IMR-90 (cell line): ENCODE data around the gene MEPCE. TPM values are rescaled to one million over a fixed set of nuclear protein-coding genes. Genes with fewer than 3 reads are reported as not detected.
"Not testable (repeated sequence)": the region's sequence is repeated elsewhere in the genome, so short reads cannot be mapped to it uniquely, and the experiment has no call there.

Experiments used
- ATAC-seq: fragments of 200-7000 bp; cut with Tn5 transposase; 2 replicates; pipeline ENCODE4 v1.9.1; 2020; ENCODE audit warnings: low read depth, mild to moderate bottlenecking, moderate library complexity
- BruUV-seq: library from RNA; stranded (reverse); fragments of 400-500 nt; replicated peaks from 2 replicates; lab custom pipeline; 2021; lab: Mats Ljungman, UMichigan
- CTCF ChIA-PET: fragments of 300-600 bp; formaldehyde crosslinking; extraction: SDS; loops from one replicate; lab custom pipeline; 2021; ENCODE audit warnings: antibody characterized with exemption; lab: Yijun Ruan, JAX
- POLR2A ChIA-PET: fragments of 300-600 bp; sonication (Branson Sonifier 250); formaldehyde crosslinking; loops from one replicate; lab custom pipeline; 2022; ENCODE audit warnings: antibody characterized with exemption; ENCODE audit not compliant: unreplicated experiment; lab: Charles Lee
- DNase-seq: peaks from one replicate; pipeline ENCODE4 v3.0.0; 2013
- H2AFZ ChIP-seq: replicated peaks from 2 replicates; pipeline ENCODE3; 2013; ENCODE audit warnings: low read length, mild to moderate bottlenecking; ENCODE audit not compliant: poor library complexity
- H2AK5ac ChIP-seq: 2 replicates; pipeline ENCODE4 v1.6.1; 2013; ENCODE audit warnings: low read depth, low read length, inconsistent platforms
- H2AK9ac ChIP-seq: replicated peaks from 2 replicates; pipeline ENCODE3; 2013; ENCODE audit warnings: mild to moderate bottlenecking, low read depth, low read length, moderate library complexity; ENCODE audit not compliant: poor library complexity
- H2BK120ac ChIP-seq: 2 replicates; pipeline ENCODE4 v1.6.1; 2013; ENCODE audit warnings: low read depth, low read length, inconsistent platforms
- H2BK15ac ChIP-seq: 3 replicates; pipeline ENCODE4 v1.6.1; 2013; ENCODE audit warnings: low read depth, low read length, inconsistent platforms
- H2BK20ac ChIP-seq: 2 replicates; pipeline ENCODE4 v1.6.1; 2013; ENCODE audit warnings: low read depth, mild to moderate bottlenecking, inconsistent platforms, low read length, moderate library complexity
- H2BK5ac ChIP-seq: 2 replicates; pipeline ENCODE4 v1.6.1; 2013; ENCODE audit warnings: mild to moderate bottlenecking, low read depth, low read length, inconsistent platforms; ENCODE audit not compliant: poor library complexity, severe bottlenecking
- H3K14ac ChIP-seq: replicated peaks from 2 replicates; pipeline ENCODE4 v1.6.1; 2013; ENCODE audit warnings: low read depth, low read length, inconsistent platforms
- H3K18ac ChIP-seq: 2 replicates; pipeline ENCODE4 v1.6.1; 2013; ENCODE audit warnings: low read depth, low read length, control low read depth
- H3K23ac ChIP-seq: 2 replicates; pipeline ENCODE4 v1.6.1; 2013; ENCODE audit warnings: low read depth, low read length, inconsistent platforms
- H3K27ac ChIP-seq: 2 replicates; pipeline ENCODE4 v1.5.1; 2013; ENCODE audit warnings: mild to moderate bottlenecking, control low read depth, low read length; ENCODE audit not compliant: insufficient read depth
- H3K27me3 ChIP-seq: 2 replicates; pipeline ENCODE4 v1.6.1; 2013; ENCODE audit warnings: low read length; ENCODE audit not compliant: control insufficient read depth, insufficient read depth
- H3K36me3 ChIP-seq: 2 replicates; pipeline ENCODE4 v1.6.1; 2013; ENCODE audit warnings: low read length, mixed read lengths; ENCODE audit not compliant: control insufficient read depth, insufficient read depth
- H3K4ac ChIP-seq: 2 replicates; pipeline ENCODE4 v1.6.1; 2013; ENCODE audit warnings: low read depth, low read length, inconsistent platforms
- H3K4me1 ChIP-seq: 2 replicates; pipeline ENCODE4 v1.6.1; 2013; ENCODE audit warnings: low read length, mixed read lengths; ENCODE audit not compliant: control insufficient read depth, insufficient read depth
- H3K4me2 ChIP-seq: 2 replicates; pipeline ENCODE4 v1.6.1; 2013; ENCODE audit warnings: low read depth, mild to moderate bottlenecking, control low read depth, low read length, moderate library complexity
- H3K4me3 ChIP-seq: 2 replicates; pipeline ENCODE4 v1.5.1; 2013; ENCODE audit warnings: low read depth, mild to moderate bottlenecking, control low read depth, low read length, moderate library complexity; ENCODE audit not compliant: insufficient read depth
- H3K56ac ChIP-seq: 2 replicates; pipeline ENCODE4 v1.6.1; 2013; ENCODE audit warnings: low read length, inconsistent platforms; ENCODE audit not compliant: insufficient read depth; ENCODE audit errors: extremely low read depth
- H3K79me1 ChIP-seq, 2 experiments: 2 replicates each; pipeline ENCODE4 v1.6.1; 2013; ENCODE audit warnings: low read length in 2 of 2, inconsistent platforms in 1 of 2, low read depth in 1 of 2
- H3K9ac ChIP-seq: 2 replicates; pipeline ENCODE4 v1.6.1; 2013; ENCODE audit warnings: low read depth, low read length, control low read depth
- H3K9me1 ChIP-seq: 2 replicates; pipeline ENCODE4 v1.6.1; 2013; ENCODE audit warnings: low read length, inconsistent platforms; ENCODE audit not compliant: insufficient read depth
- H3K9me3 ChIP-seq: 2 replicates; pipeline ENCODE4 v1.6.1; 2013; ENCODE audit warnings: low read length; ENCODE audit not compliant: control insufficient read depth, insufficient read depth
- H4K20me1 ChIP-seq: 2 replicates; pipeline ENCODE4 v1.6.1; 2013; ENCODE audit warnings: low read length, inconsistent platforms; ENCODE audit not compliant: insufficient read depth
- H4K5ac ChIP-seq: 2 replicates; pipeline ENCODE4 v1.6.1; 2013; ENCODE audit warnings: mild to moderate bottlenecking, low read depth, low read length, control low read depth
- H4K8ac ChIP-seq, 2 experiments: 2 replicates each; pipeline ENCODE4 v1.6.1; 2013; ENCODE audit warnings: low read depth in 2 of 2, low read length in 2 of 2, control low read depth in 1 of 2, inconsistent platforms in 1 of 2
- H4K91ac ChIP-seq: 2 replicates; pipeline ENCODE4 v1.6.1; 2013; ENCODE audit warnings: low read depth, low read length, inconsistent platforms; ENCODE audit not compliant: insufficient read depth
- WGBS, 2 experiments: methylation state at CpG; one replicate each; pipeline versions ENCODE4 v1.1.5 to v1.1.7; 2013; ENCODE audit warnings: missing lambda C conversion rate in 2 of 2; ENCODE audit not compliant: insufficient read length in 1 of 2; ENCODE audit errors: extremely low coverage in 2 of 2; 5-methylcytosine and 5-hydroxymethylcytosine counted together
- dilution Hi-C: fragments of 300-500 bp; cut with HindIII; formaldehyde crosslinking; loops from one replicate; pipeline ENCODE4 v1.14.3; 2018; ENCODE audit warnings: low sequenced_read_pairs; ENCODE audit not compliant: unreplicated experiment
- in situ Hi-C: fragments of 300-500 bp; cut with MboI; formaldehyde crosslinking; loops from 3 replicates; pipeline ENCODE4 v1.14.3; 2019; ENCODE audit warnings: low sequenced_read_pairs, inconsistent platforms, mixed read lengths
- intact Hi-C: fragments of 100-400 bp; cut with micrococcal nuclease; formaldehyde crosslinking; loops from 2 replicates; pipeline ENCODE4 v1.10.0; 2022
- polyA plus RNA-seq, 3 experiments: library from polyadenylated mRNA; depleted of rRNA; stranded (reverse); fragments of >200 nt; gene quantifications; 2 replicates each; pipeline ENCODE4 v1.2.3, GENCODE V29; 2012; ENCODE audit warnings: low replicate concordance in 1 of 3
- total RNA-seq: library from RNA; depleted of rRNA; stranded (reverse); fragments of >200 nt; gene quantifications from 2 replicates; pipeline ENCODE4 v1.2.3, GENCODE V29; 2012

MEPCE gene
- total and polyA plus RNA-seq, 2 of the 4 experiments (the other 2 are of a cell fraction) = 18.2 to 22.9 TPM

DNA sequence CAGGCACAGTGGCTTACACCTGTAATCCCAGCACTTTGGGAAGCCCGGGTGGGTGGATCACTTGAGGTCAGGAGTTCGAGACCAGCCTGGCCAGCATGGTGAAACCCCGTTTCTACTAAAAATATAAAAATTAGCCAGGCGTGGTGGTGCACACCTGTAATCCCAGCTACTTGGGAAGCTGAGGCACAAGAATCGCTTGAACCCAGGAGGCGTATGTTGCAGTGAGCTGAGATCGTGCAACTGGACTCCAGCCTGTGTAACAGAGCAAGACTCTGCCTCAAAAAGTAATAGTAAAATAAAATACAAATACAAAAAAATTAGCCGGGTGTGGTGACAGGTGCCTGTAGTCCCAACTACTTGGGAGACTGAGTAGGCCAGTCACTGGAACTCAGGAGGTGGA, 9.1 kb downstream of the MEPCE start:
- WGBS, 2 experiments = no CpG with 5 or more reads among the region's 8 CpGs
- ATAC-seq, H3K9me3 ChIP-seq, H3K56ac ChIP-seq, intact Hi-C loops, H3K23ac ChIP-seq, H3K14ac ChIP-seq, H3K9ac ChIP-seq, H2AFZ ChIP-seq, DNase-seq, H3K18ac ChIP-seq, H3K4me3 ChIP-seq, dilution Hi-C loops, H4K20me1 ChIP-seq, POLR2A ChIA-PET, H2AK9ac ChIP-seq, H3K4me2 ChIP-seq, H3K27me3 ChIP-seq, BruUV-seq: not testable (repeated sequence)
- Histone ChIP-seq H4K5ac (peak overlapping the region; percentile 68), H2BK20ac (peak overlapping the region; percentile 65; the same call in 1 of the 2 replicates), H3K9me1 (peaks cover 16% of the 10 kb centered on the region), H3K4me1 (peaks cover 10% of the 10 kb centered on the region), H4K91ac (peak overlapping the region; percentile 97), H3K4ac (peak overlapping the region; percentile 91; the same call in 1 of the 2 replicates), H3K79me1 (peaks cover 13 to 31% of the 10 kb centered on the region in 2 experiments), H3K36me3 (peaks cover 11% of the 10 kb centered on the region), H4K8ac (peak overlapping the region; percentile 34 to 84; a peak in 3 of 4 replicates), H2BK15ac (peak overlapping the region; percentile 83; the same call in 2 of the 3 replicates), H2AK5ac (peak overlapping the region; percentile 78; the same call in 1 of the 2 replicates), H2BK120ac (peak overlapping the region; percentile 83), H2BK5ac (peak overlapping the region; percentile 94), H3K27ac (peak overlapping the region; percentile 54)
- in situ Hi-C loops = loop anchor here (25.0 kb wide), 1 partner anchor 674 kb away; no protein-coding TSS in a partner anchor
- CTCF ChIA-PET = interaction anchor here (0.6 kb wide), 1 partner anchor 13 kb away, joined by 3 read pairs; no protein-coding TSS in a partner anchor

DNA sequence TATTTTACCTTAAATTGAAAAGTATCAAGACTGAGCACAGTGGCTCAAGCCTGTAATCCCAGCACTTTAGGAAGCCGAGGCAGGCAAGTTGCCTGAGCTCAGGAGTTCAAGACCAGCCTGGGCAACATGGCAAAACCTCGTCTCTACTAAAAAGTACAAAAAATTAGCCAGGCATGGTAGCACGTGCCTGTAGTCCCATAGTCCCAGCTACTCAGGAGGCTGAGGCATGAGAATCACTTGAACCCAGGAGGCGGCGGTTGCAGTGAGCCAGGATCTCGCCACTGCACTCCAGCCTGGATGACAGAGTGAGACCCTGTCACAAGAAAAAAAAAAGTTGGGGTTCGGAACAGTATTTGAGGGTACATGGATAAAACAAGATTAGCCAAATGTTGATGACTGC, 9.6 kb downstream of the MEPCE start:
- Histone ChIP-seq H4K5ac (peak overlapping the region; percentile 68), H3K4me2 (0 out of 2 replicates have a peak overlapping the region, but pooled peaks have one; percentile 2), H4K91ac (peak overlapping the region; percentile 97), H3K4ac (peak overlapping the region; percentile 91), H2BK15ac (peak overlapping the region; percentile 83; the same call in 2 of the 3 replicates), H2BK20ac (peak overlapping the region; percentile 65), H2BK5ac (peak overlapping the region; percentile 94), H3K27ac (peak overlapping the region; percentile 54), H3K9me1 (peaks cover 14% of the 10 kb centered on the region), H3K4me1 (peaks cover 12% of the 10 kb centered on the region), H3K14ac (0 out of 2 replicates have a peak overlapping the region, but pooled peaks have one; percentile 16), H3K9ac (peak overlapping the region; percentile 0; the same call in 1 of the 2 replicates), H3K18ac (peak overlapping the region; percentile 59), H3K79me1 (peaks cover 8 to 26% of the 10 kb centered on the region in 2 experiments; a peak in 3 of 4 replicates), H2BK120ac (peak overlapping the region; percentile 83), H3K56ac (peak overlapping the region; percentile 30; the same call in 1 of the 2 replicates), H2AK5ac (peak overlapping the region; percentile 85), H4K8ac (peak overlapping the region; percentile 34 to 84; a peak in 3 of 4 replicates)
- 84% methylated on average over 3 of the region's 7 CpGs; no CpG with 5 or more reads in 1 of the 2 experiments for WGBS, 2 experiments
- H3K36me3 ChIP-seq, dilution Hi-C loops, H3K9me3 ChIP-seq, H2AK9ac ChIP-seq, POLR2A ChIA-PET, H3K4me3 ChIP-seq, BruUV-seq, ATAC-seq, intact Hi-C loops, H2AFZ ChIP-seq, H4K20me1 ChIP-seq, H3K23ac ChIP-seq, DNase-seq, H3K27me3 ChIP-seq: not testable (repeated sequence)
- CTCF ChIA-PET = interaction anchor here (0.6 to 1.1 kb wide), 3 partner anchors 10 to 13 kb away, joined by 3 to 4 read pairs (median 3); partner anchors contain the start of gene ZCWPW1
- in situ Hi-C loops = loop anchor here (25.0 kb wide), 1 partner anchor 673 kb away; no protein-coding TSS in a partner anchor
